H1 (cell line): ENCODE measurements around the gene ROBO2. TPM values are rescaled to one million over a fixed set of nuclear protein-coding genes. Genes with fewer than 3 reads are reported as not detected.

Experiments used
- CTCF ChIA-PET: fragments of 300-600 bp; sonication (Branson Sonifier 250); formaldehyde crosslinking; loops from one replicate; lab custom pipeline; 2021; ENCODE audit not compliant: partially characterized antibody; lab: Charles Lee
- POLR2A ChIA-PET: fragments of 300-600 bp; sonication (Branson Sonifier 250); formaldehyde crosslinking; loops from one replicate; lab custom pipeline; 2021; ENCODE audit warnings: inconsistent platforms; ENCODE audit not compliant: partially characterized antibody; lab: Charles Lee
- DNase-seq, 2 experiments: peaks; one replicate each; pipeline versions ENCODE4 v3.0.0 to v3.0.0-alpha.2; 2010 to 2022; ENCODE audit warnings: low spot score in 2 of 2, low read depth in 1 of 2, mixed read lengths in 1 of 2
- FAIRE-seq: peaks from 2 replicates; lab custom pipeline; 2011; peaks lifted over from hg19 to GRCh38; lab: Jason Lieb, UNC
- H2AFZ ChIP-seq: 2 replicates; pipeline ENCODE4 v1.8.1; 2012; ENCODE audit warnings: low read length, inconsistent platforms
- H2AK5ac ChIP-seq: 2 replicates; pipeline ENCODE4 v1.6.1; 2013; ENCODE audit warnings: low read depth, low read length
- H2BK120ac ChIP-seq: replicated peaks from 2 replicates; pipeline ENCODE3; 2013; ENCODE audit warnings: low read depth, low read length, inconsistent platforms
- H2BK12ac ChIP-seq: 2 replicates; pipeline ENCODE4 v1.6.1; 2013; ENCODE audit warnings: low read depth, low read length
- H2BK15ac ChIP-seq: 2 replicates; pipeline ENCODE4 v1.6.1; 2013; ENCODE audit warnings: low read length
- H2BK20ac ChIP-seq: 2 replicates; pipeline ENCODE4 v1.6.1; 2013; ENCODE audit warnings: low read length
- H2BK5ac ChIP-seq: 2 replicates; pipeline ENCODE4 v1.6.1; 2013; ENCODE audit warnings: low read depth, low read length
- H3K14ac ChIP-seq: 2 replicates; pipeline ENCODE4 v1.6.1; 2013; ENCODE audit warnings: inconsistent platforms; ENCODE audit not compliant: insufficient read length
- H3K18ac ChIP-seq: 2 replicates; pipeline ENCODE4 v1.6.1; 2013; ENCODE audit warnings: low read length; ENCODE audit errors: extremely low read depth
- H3K23ac ChIP-seq: 2 replicates; pipeline ENCODE4 v1.6.1; 2013; ENCODE audit warnings: inconsistent platforms; ENCODE audit not compliant: insufficient read length
- H3K23me2 ChIP-seq: 2 replicates; pipeline ENCODE4 v1.6.1; 2013; ENCODE audit warnings: low read depth, low read length
- H3K27ac ChIP-seq: 2 replicates; pipeline ENCODE4 v1.6.1; 2011; ENCODE audit warnings: low read depth, low read length, inconsistent platforms
- H3K27me3 ChIP-seq, 4 experiments: replicated peaks in 1 of 4; 1 replicate in 1 of 4; 2 replicates in 3 of 4; pipeline versions ENCODE4 v1.6.1 to v1.8.1; 2011 to 2013; ENCODE audit warnings: low read length in 3 of 4, mild to moderate bottlenecking in 3 of 4, inconsistent platforms in 2 of 4, mixed read lengths in 2 of 4, moderate library complexity in 1 of 4; ENCODE audit not compliant: control insufficient read depth in 3 of 4, insufficient read depth in 3 of 4; ENCODE audit errors: extremely low read depth in 1 of 4
- H3K36me3 ChIP-seq, 4 experiments: 2 replicates each; pipeline versions ENCODE4 v1.6.1 to v1.8.1; 2011 to 2013; ENCODE audit warnings: mild to moderate bottlenecking in 4 of 4, low read length in 3 of 4, moderate library complexity in 2 of 4, control low read depth in 1 of 4, inconsistent platforms in 1 of 4; ENCODE audit not compliant: insufficient read depth in 4 of 4, control insufficient read depth in 2 of 4
- H3K4ac ChIP-seq: replicated peaks from 2 replicates; pipeline ENCODE3; 2013; ENCODE audit warnings: low read length, low read depth, mixed read lengths, inconsistent platforms; ENCODE audit not compliant: insufficient read length
- H3K4me1 ChIP-seq, 4 experiments: replicated peaks in 1 of 4; 1 replicate in 1 of 4; 2 replicates in 3 of 4; pipeline versions ENCODE4 v1.6.1 to v1.8.1; 2011 to 2013; ENCODE audit warnings: low read length in 3 of 4, inconsistent platforms in 2 of 4, mixed read lengths in 1 of 4; ENCODE audit not compliant: insufficient read depth in 4 of 4, control insufficient read depth in 3 of 4
- H3K4me2 ChIP-seq, 2 experiments: 2 replicates each; pipeline versions ENCODE4 v1.6.1 to v1.8.1; 2011 to 2013; ENCODE audit warnings: low read depth in 2 of 2, low read length in 2 of 2, control low read depth in 1 of 2, inconsistent platforms in 1 of 2, mild to moderate bottlenecking in 1 of 2; ENCODE audit not compliant: insufficient read depth in 1 of 2
- H3K4me3 ChIP-seq, 4 experiments: fragments of 200-600, 300-600 bp in 1 of 4; sonication (generic), shearing (Covaris generic), sonication (Bioruptor Twin) in 1 of 4; 2 replicates each; pipeline versions ENCODE4 v1.5.1 to v1.8.1; 2011 to 2016; ENCODE audit warnings: low read length in 4 of 4, low read depth in 3 of 4, control low read depth in 2 of 4, inconsistent platforms in 2 of 4, mild to moderate bottlenecking in 2 of 4, mixed read lengths in 1 of 4, moderate library complexity in 1 of 4; ENCODE audit not compliant: insufficient read depth in 2 of 4; ENCODE audit errors: extremely low read depth in 1 of 4
- H3K56ac ChIP-seq: replicated peaks from 2 replicates; pipeline ENCODE3; 2013; ENCODE audit warnings: low read depth, mild to moderate bottlenecking, mixed read lengths, low read length, inconsistent platforms; ENCODE audit not compliant: insufficient read length
- H3K79me1 ChIP-seq: 2 replicates; pipeline ENCODE4 v1.6.1; 2013; ENCODE audit warnings: low read depth, low read length, control low read depth
- H3K79me2 ChIP-seq, 2 experiments: 2 replicates each; pipeline versions ENCODE4 v1.6.1 to v1.8.1; 2012 to 2013; ENCODE audit warnings: low read length in 2 of 2, mild to moderate bottlenecking in 2 of 2, inconsistent platforms in 1 of 2; ENCODE audit not compliant: insufficient read depth in 2 of 2, control insufficient read depth in 1 of 2
- H3K9ac ChIP-seq, 4 experiments: replicated peaks in 1 of 4; 1 replicate in 1 of 4; 2 replicates in 3 of 4; pipeline versions ENCODE4 v1.6.1 to v1.8.1; 2011 to 2013; ENCODE audit warnings: low read depth in 3 of 4, low read length in 3 of 4, control low read depth in 2 of 4, mild to moderate bottlenecking in 2 of 4, moderate library complexity in 2 of 4, inconsistent platforms in 1 of 4; ENCODE audit errors: extremely low read depth in 1 of 4
- H3K9me3 ChIP-seq, 2 experiments: 2 replicates each; pipeline versions ENCODE4 v1.6.1 to v1.8.1; 2012 to 2013; ENCODE audit warnings: mild to moderate bottlenecking in 2 of 2, moderate library complexity in 2 of 2, control low read depth in 1 of 2, inconsistent platforms in 1 of 2, low read depth in 1 of 2, low read length in 1 of 2, mixed read lengths in 1 of 2; ENCODE audit not compliant: insufficient read depth in 2 of 2
- H4K20me1 ChIP-seq, 2 experiments: replicated peaks in 1 of 2; 2 replicates each; pipeline versions ENCODE3 to v1.8.1; 2011 to 2013; ENCODE audit warnings: inconsistent platforms in 2 of 2, low read length in 2 of 2, mild to moderate bottlenecking in 1 of 2; ENCODE audit not compliant: insufficient read depth in 2 of 2, control insufficient read depth in 1 of 2
- H4K5ac ChIP-seq: 2 replicates; pipeline ENCODE4 v1.6.1; 2013; ENCODE audit warnings: low read length, low read depth, mixed read lengths, inconsistent platforms; ENCODE audit not compliant: insufficient read length
- H4K8ac ChIP-seq: 2 replicates; pipeline ENCODE4 v1.8.0; 2013; ENCODE audit warnings: mild to moderate bottlenecking, moderate library complexity, low read length, inconsistent platforms; ENCODE audit not compliant: insufficient read depth; ENCODE audit errors: extremely low read depth
- H4K91ac ChIP-seq: replicated peaks from 2 replicates; pipeline ENCODE3; 2013; ENCODE audit warnings: low read length, mixed read lengths, inconsistent platforms; ENCODE audit not compliant: insufficient read length
- EP300 ChIP-seq, 2 experiments: IDR thresholded peaks; 1 replicate in 1 of 2; 2 replicates in 1 of 2; pipeline ENCODE4 v1.6.1; 2011 to 2012; ENCODE audit warnings: low read depth in 2 of 2, low read length in 2 of 2, mild to moderate bottlenecking in 2 of 2, borderline replicate concordance in 1 of 2, inconsistent platforms in 1 of 2, moderate library complexity in 1 of 2
- RNF2 ChIP-seq: fragments of 200-900, 300-1000 bp; sonication (generic); IDR thresholded peaks from 2 replicates; pipeline ENCODE4 v1.7.1; 2016; ENCODE audit warnings: borderline replicate concordance, low read depth, mild to moderate bottlenecking, antibody characterized with exemption, low read length; ENCODE audit not compliant: poor library complexity, severe bottlenecking; ENCODE audit errors: missing control alignments
- SP4 ChIP-seq: IDR thresholded peaks from 2 replicates; pipeline ENCODE4 v1.6.1; 2012; ENCODE audit warnings: low read length, inconsistent platforms
- WGBS, 2 experiments: shearing (Covaris generic) in 1 of 2; methylation state at CpG; one replicate each; pipeline versions ENCODE4 v1.1.6 to v1.1.7; 2013 to 2015; ENCODE audit warnings: low lambda C conversion rate in 2 of 2, mixed read lengths in 2 of 2, inconsistent platforms in 1 of 2, low coverage in 1 of 2, missing lambda C conversion rate in 1 of 2; ENCODE audit not compliant: insufficient replicate concordance in 2 of 2, insufficient coverage in 1 of 2, insufficient read length in 1 of 2; ENCODE audit errors: extremely low coverage in 1 of 2, missing lambda C conversion rate in 1 of 2; 5-methylcytosine and 5-hydroxymethylcytosine counted together
- polyA plus RNA-seq, 7 experiments: library from polyadenylated mRNA; depleted of rRNA in 3 of 7; stranded (reverse) in 5 of 7; unstranded in 2 of 7; fragments of >200 nt in 5 of 7; fragments of 200-250 nt in 2 of 7; gene quantifications; 1 replicate in 5 of 7; 2 replicates in 1 of 7; 4 replicates in 1 of 7; pipeline versions ENCODE4 v1.2.1 to v1.2.3, GENCODE V29; 2011 to 2013; ENCODE audit warnings: missing spikeins in 2 of 7, mixed read lengths in 2 of 7
- total RNA-seq: library from RNA; stranded (reverse); fragmentation: NEBNext Ultra II Directional; extraction: Animal tissue kit (Norgen Biotek cat#: 25700); gene quantifications from 2 replicates; pipeline ENCODE4 v1.2.1, GENCODE V29; 2021

Gene ROBO2
- total and polyA plus RNA-seq, 2 of the 8 experiments (the other 6 are each of a cell fraction or from before 2014, with no cell fraction given) = 1.5 to 2.9 TPM

GRCh38 chr3:77601823-77602415 lies 562.0 kb downstream of the ROBO2 start:
- Histone ChIP-seq H3K4me1 (no peaks in the 10 kb centered on the region), H3K27me3 (no peaks in the 10 kb centered on the region), H4K8ac (no peak overlapping the region), H3K79me1 (no peaks in the 10 kb centered on the region), H2BK5ac (no peak overlapping the region), H3K9ac (no peak overlapping the region), H3K4me3 (no peak overlapping the region), H2AFZ (no peak overlapping the region), H3K23ac (no peak overlapping the region), H4K20me1 (no peaks in the 10 kb centered on the region), H3K18ac (no peak overlapping the region), H2BK12ac (no peak overlapping the region), H3K23me2 (no peaks in the 10 kb centered on the region), H2BK20ac (no peak overlapping the region), H3K56ac (no peak overlapping the region), H2BK120ac (no peak overlapping the region), H4K91ac (no peak overlapping the region), H2AK5ac (no peak overlapping the region), H3K4ac (no peak overlapping the region), H3K4me2 (no peak overlapping the region), H2BK15ac (no peak overlapping the region), H4K5ac (no peak overlapping the region)
- POLR2A ChIA-PET = no interaction called here
- CTCF ChIA-PET = no interaction called here
- DNase-seq = no peak
- FAIRE-seq = no peak
- TF ChIP-seq RNF2 (no peak), EP300 (IDR thresholded peaks at IDR 0.05; ENCODE audit: borderline replicate concordance in 1 of 2, low read depth in 2 of 2, low read length in 2 of 2) (no peak), SP4 (no peak)
- TF ChIP-seq, all 59 proteins: peak for 0
- Histone ChIP-seq H3K14ac (no peak overlapping the region), H3K36me3 (no peaks in the 10 kb centered on the region), H3K79me2 (no peaks in the 10 kb centered on the region), H3K27ac (no peak overlapping the region), H3K9me3 (no peaks in the 10 kb centered on the region)
- 92% methylated on average over 9 of the region's 9 CpGs; no CpG with 5 or more reads in 1 of the 2 experiments for WGBS, 2 experiments
